Activated T-cell treated with anti-CD3 and anti-CD28 coated beads for 4 hours (primary cell): ENCODE results near the gene LAMC3.

Experiments used
- DNase-seq: peaks from one replicate; pipeline ENCODE4 v3.0.0-alpha.2; 2020

The LAMC3 gene

DNA sequence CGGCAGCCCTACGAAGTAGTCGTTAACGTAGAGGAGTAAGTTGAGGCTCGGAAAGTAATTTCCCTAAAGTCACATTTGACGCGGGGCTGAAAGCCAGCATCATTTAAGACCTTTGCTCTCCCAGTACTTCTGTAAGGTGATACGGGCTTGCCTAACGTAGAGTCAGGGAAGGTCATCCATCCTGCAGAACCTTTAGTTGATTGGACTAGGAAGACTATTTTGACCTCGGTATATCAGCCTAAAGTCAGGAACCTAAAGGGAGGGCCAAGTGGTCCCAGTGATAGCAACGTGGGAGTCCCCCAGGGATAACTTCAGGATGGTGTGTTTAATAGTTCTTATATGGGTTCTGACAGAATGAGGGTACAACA is 117.1 kb downstream of the LAMC3 start:
- DNase-seq: no peak

DNA sequence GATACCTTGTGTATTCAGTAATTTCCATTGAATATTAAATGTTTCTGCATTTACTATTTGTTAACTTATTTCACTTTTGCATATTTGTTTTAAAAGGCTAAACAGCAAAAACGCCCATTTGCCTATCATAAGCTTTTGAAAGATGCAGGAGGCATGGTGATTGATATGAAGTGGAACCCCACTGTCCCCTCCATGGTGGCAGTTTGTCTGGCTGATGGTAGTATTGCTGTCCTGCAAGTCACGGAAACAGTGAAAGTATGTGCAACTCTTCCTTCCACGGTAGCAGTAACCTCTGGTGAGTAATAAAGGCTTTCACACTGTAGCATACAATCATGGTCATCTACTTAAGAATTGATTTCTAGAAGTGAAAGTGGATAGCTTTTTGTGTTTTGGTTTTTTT is 120.2 kb downstream of the LAMC3 start:
- DNase-seq: no peak

DNA sequence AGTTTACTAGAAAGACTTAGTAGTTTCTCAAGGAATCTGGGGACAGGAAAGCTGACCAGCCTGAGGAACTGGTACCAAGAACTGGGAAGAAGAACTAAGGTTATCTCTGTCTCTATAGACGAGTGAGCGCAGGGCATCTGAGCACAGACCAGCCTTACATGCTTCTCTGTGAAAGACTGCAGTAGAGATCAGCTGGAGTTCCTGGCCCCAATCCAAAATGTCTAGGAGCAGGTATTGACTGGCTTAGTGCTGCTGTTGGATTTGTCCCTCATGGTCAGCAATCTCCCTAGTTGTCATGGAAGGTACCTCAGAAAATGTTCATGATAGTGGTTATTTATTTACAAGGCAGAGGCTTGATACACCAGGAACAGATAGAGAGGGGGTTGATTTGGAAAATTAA is 129.7 kb downstream of the LAMC3 start:
- DNase-seq: no peak

DNA sequence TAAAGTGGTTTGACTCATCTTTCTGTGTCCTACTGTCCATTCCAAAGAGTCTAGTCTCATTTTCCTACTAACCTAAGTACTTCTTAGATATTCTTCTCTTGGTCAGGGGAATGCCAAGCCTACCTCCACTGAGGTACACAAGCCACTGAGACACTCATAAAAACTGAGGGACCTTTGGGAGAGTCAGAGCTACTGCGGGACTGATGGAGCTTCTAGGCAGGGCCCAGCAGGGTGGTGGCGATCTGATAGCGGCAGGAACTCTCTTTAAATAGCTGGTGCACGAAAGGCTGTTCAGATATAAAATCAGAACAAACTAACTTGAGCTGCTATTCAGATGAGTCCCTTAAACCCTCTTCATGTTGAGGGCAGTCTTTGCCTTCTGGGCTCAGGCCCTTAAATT is 131.1 kb downstream of the LAMC3 start:
- DNase-seq: no peak

DNA sequence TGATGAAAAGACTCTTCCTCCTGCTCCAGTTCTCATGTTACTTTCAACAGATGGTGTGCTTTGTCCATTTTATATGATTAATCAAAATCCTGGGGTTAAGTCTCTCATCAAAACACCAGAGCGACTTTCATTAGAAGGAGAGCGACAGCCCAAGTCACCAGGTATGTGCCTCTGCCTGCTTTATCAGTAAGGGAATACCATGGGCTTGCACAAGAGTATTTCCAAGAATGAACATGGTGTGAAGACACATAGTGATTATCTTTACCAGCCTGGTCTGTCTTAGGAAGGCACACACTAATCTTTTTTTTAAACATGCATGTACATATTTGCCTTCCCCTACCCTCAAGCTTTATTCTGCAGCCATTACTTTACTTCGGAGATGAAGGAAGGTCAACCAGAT is 131.6 kb downstream of the LAMC3 start:
- DNase-seq: no peak

DNA sequence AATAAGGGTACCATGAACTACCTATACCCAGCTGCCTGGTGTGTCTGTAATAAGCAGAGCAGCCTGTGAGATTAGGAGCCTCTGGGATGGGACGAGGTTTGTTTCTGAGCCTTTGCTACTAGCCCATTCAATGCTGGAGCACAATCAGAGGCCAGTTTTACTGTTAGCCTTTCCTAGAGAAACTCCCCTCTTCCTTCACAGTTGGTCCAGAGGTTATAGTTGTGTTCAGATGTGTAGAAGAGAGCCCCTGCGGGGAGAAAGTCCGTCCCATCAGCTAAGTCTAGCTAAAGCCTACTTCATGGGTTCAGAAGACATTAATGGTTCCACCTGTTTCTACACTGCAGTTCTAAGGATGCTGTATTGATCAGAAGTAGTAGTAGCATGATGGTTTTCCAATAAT is 133.2 kb downstream of the LAMC3 start:
- DNase-seq: no peak
